Kidney epithelial cell (primary cell): ENCODE measurements around the gene IGHMBP2. TPM values are rescaled to one million over a fixed set of nuclear protein-coding genes. Genes with fewer than 3 reads are reported as not detected.

Experiments used
- DNase-seq: peaks from one replicate; pipeline ENCODE4 v3.0.0-alpha.2; 2010; ENCODE audit warnings: low read depth
- H3K27me3 ChIP-seq: 2 replicates; pipeline ENCODE4 v1.6.0; 2011; ENCODE audit warnings: low read length; ENCODE audit not compliant: control insufficient read depth, insufficient read depth
- H3K36me3 ChIP-seq: 2 replicates; pipeline ENCODE4 v1.5.1; 2011; ENCODE audit warnings: low read length; ENCODE audit not compliant: control insufficient read depth, insufficient read depth
- H3K4me3 ChIP-seq: 2 replicates; pipeline ENCODE4 v1.5.1; 2011; ENCODE audit warnings: low read depth, mild to moderate bottlenecking, control low read depth, low read length
- CTCF ChIP-seq: IDR thresholded peaks from 2 replicates; pipeline ENCODE4 v1.5.1; 2011; ENCODE audit warnings: mild to moderate bottlenecking, moderate library complexity, low read length, control low read depth, inconsistent platforms; ENCODE audit not compliant: insufficient read depth, poor library complexity, severe bottlenecking
- total RNA-seq: library from RNA; depleted of rRNA; stranded (reverse); fragments of >200 nt; gene quantifications from 2 replicates; pipeline ENCODE4 v1.2.3, GENCODE V29; 2015

IGHMBP2 gene
- total RNA-seq, 1 donor from 2014 or later, result 12.4 TPM

GRCh38 chr11:68859123-68859522, 44.6 kb upstream of the IGHMBP2 start:
- H3K4me3 ChIP-seq, result no peak overlapping the region
- TF ChIP-seq CTCF, result no peak
- no peak for DNase-seq
- peaks cover 12% of the 10 kb centered on the region for H3K27me3 ChIP-seq
- no peaks in the 10 kb centered on the region for H3K36me3 ChIP-seq

- TF ChIP-seq CTCF, result no peak
- no peak for DNase-seq
- no peaks in the 10 kb centered on the region for H3K27me3 ChIP-seq
- no peaks in the 10 kb centered on the region for H3K36me3 ChIP-seq
- no peak overlapping the region for H3K4me3 ChIP-seq
Observed at GRCh38 chr11:68862421-68862820, 41.3 kb upstream of the IGHMBP2 start.

- Histone ChIP-seq H3K27me3 (no peaks in the 10 kb centered on the region), H3K4me3 (no peak overlapping the region), H3K36me3 (no peaks in the 10 kb centered on the region)
- TF ChIP-seq CTCF, result no peak
- DNase-seq, result no peak
Observed at GRCh38 chr11:68863553-68864265, 40.0 kb upstream of the IGHMBP2 start.

- Histone ChIP-seq H3K27me3 (no peaks in the 10 kb centered on the region), H3K4me3 (no peak overlapping the region), H3K36me3 (no peaks in the 10 kb centered on the region)
- no peak for DNase-seq
- no peak for TF ChIP-seq CTCF
Observed at GRCh38 chr11:68865241-68865640, 38.5 kb upstream of the IGHMBP2 start.

- H3K4me3 ChIP-seq, result no peak overlapping the region
Observed at GRCh38 chr11:68867066-68867465, 36.6 kb upstream of the IGHMBP2 start.

More at GRCh38 chr11:68867066-68867465, 36.6 kb upstream of the IGHMBP2 start:
- no peak for TF ChIP-seq CTCF
- no peaks in the 10 kb centered on the region for H3K36me3 ChIP-seq
- H3K27me3 ChIP-seq, result peaks cover 3% of the 10 kb centered on the region
- no peak for DNase-seq
